Activated T-helper 17 cell treated with anti-CD3 and anti-CD28 coated beads, Interleukin-2, amount 50 U/mL, for 72 hours (primary cell): ENCODE data around the gene TMED8. TPM values are rescaled to one million over a fixed set of nuclear protein-coding genes. Genes with fewer than 3 reads are reported as not detected.

Experiments used
- ATAC-seq: fragments of 150-1000 bp; cut with Tn5 transposase; replicated peaks from 2 replicates; pipeline ENCODE4 v1.10.0; 2021; ENCODE audit warnings: mild to moderate bottlenecking, moderate library complexity
- H3K27ac Mint-ChIP-seq: one replicate; pipeline ENCODE4 v1.8.0; 2022; ENCODE audit warnings: mixed read lengths
- H3K27me3 Mint-ChIP-seq: one replicate; pipeline ENCODE4 v1.8.0; 2022; ENCODE audit warnings: mixed read lengths
- H3K36me3 Mint-ChIP-seq: one replicate; pipeline ENCODE4 v1.8.0; 2022; ENCODE audit warnings: low read depth, mild to moderate bottlenecking, mixed read lengths
- H3K4me1 Mint-ChIP-seq: one replicate; pipeline ENCODE4 v1.8.0; 2022; ENCODE audit warnings: mixed read lengths
- H3K4me3 Mint-ChIP-seq: one replicate; pipeline ENCODE4 v1.8.0; 2022; ENCODE audit warnings: mild to moderate bottlenecking, mixed read lengths
- H3K9me3 Mint-ChIP-seq: one replicate; pipeline ENCODE4 v1.8.0; 2022; ENCODE audit warnings: mixed read lengths
- total RNA-seq, 2 donors: library from RNA; stranded (reverse); gene quantifications; one replicate each; pipeline ENCODE4 v1.2.3, GENCODE V29; 2022

TMED8 gene
- total RNA-seq, 2 donors from 2014 or later = 33.2 to 45.1 TPM

GRCh38 chr14:77306416-77306815, 70.5 kb downstream of the TMED8 start:
- H3K9me3 Mint-ChIP-seq = no peaks in the 10 kb centered on the region
- H3K4me3 Mint-ChIP-seq = no peak overlapping the region
- no peak for ATAC-seq
- peak overlapping the region; percentile 39 for H3K27ac Mint-ChIP-seq
- peaks cover 8% of the 10 kb centered on the region for H3K36me3 Mint-ChIP-seq
- peaks cover 19% of the 10 kb centered on the region for H3K4me1 Mint-ChIP-seq
- H3K27me3 Mint-ChIP-seq = no peaks in the 10 kb centered on the region

DNA sequence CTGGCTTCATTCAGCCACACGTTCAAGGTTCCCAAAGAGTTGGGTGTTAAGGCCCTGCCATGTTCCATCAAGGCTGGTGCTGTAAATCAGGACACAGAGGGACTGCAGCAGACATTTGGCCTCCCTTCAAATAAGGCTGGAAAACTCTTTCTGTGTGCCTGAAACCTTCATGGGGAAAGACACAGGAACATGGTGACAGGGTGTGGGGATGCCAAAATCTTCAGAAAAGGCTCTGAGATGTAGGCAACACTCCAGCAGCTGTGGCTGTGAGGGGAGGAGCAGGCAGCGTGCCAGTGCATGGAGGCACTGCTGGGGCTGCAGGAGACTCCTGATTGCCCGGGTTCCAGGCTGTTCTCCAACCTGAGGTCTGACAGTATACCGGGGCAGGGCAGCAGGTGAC, 71.2 kb downstream of the TMED8 start:
- H3K36me3 Mint-ChIP-seq = peaks cover 8% of the 10 kb centered on the region
- peak overlapping the region; percentile 39 for H3K27ac Mint-ChIP-seq
- peaks cover 19% of the 10 kb centered on the region for H3K4me1 Mint-ChIP-seq
- no peaks in the 10 kb centered on the region for H3K9me3 Mint-ChIP-seq
- ATAC-seq = no peak
- H3K4me3 Mint-ChIP-seq = no peak overlapping the region
- H3K27me3 Mint-ChIP-seq = no peaks in the 10 kb centered on the region

GRCh38 chr14:77303417-77304156, 73.3 kb downstream of the TMED8 start:
- Mint-ChIP-seq H3K27me3 (no peaks in the 10 kb centered on the region), H3K9me3 (no peaks in the 10 kb centered on the region), H3K4me1 (peaks cover 19% of the 10 kb centered on the region), H3K4me3 (peak overlapping the region; percentile 68), H3K36me3 (peaks cover 10% of the 10 kb centered on the region), H3K27ac (peak overlapping the region; percentile 97)
- ATAC-seq = peak; percentile 79

DNA sequence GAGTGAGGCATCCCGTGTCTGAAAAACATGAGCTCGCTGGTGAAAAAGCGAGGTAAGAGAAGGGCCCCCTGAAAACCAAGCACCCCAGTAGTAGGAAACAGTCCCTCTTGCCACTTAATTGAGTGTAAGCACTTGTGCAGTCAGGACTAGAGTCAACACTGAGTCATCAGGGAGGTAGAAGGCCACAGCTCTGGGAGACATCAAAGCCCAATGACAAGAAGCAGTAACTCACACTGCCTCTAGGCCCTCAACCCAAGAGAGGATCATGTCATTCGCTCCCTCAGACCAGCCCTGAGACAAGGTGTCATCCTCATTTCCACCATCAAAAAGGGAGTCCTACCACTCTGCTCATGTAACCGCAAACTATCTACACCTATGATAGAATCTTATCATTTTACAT, 74.0 kb downstream of the TMED8 start:
- H3K36me3 Mint-ChIP-seq = peaks cover 16% of the 10 kb centered on the region

DNA sequence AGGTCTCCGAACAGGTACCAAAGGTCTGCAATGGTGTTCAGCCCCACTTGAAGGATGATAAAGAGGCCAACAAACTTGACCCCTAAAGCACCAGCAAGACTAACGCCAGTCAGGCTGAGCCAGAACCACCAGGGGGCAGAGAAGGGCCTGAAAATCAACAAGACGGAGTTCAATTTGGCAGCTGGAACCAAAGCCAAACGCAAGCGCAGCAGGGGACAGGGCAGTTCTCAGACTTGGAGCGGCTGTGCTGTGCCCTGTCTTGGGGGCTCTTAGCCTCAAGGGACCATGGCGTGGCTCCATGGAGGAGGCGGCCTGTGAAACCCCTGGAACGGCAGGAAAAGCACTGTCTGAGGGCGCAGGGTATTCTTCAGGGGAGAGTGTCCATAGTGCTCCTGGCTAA, 75.8 kb downstream of the TMED8 start:
- no peaks in the 10 kb centered on the region for H3K27me3 Mint-ChIP-seq

More for the DNA sequence above, 74.0 kb downstream of the TMED8 start:
- H3K27ac Mint-ChIP-seq = peak overlapping the region; percentile 97
- peak overlapping the region; percentile 68 for H3K4me3 Mint-ChIP-seq
- peak; percentile 90 for ATAC-seq
- no peaks in the 10 kb centered on the region for H3K27me3 Mint-ChIP-seq
- no peaks in the 10 kb centered on the region for H3K9me3 Mint-ChIP-seq
- peaks cover 19% of the 10 kb centered on the region for H3K4me1 Mint-ChIP-seq

DNA sequence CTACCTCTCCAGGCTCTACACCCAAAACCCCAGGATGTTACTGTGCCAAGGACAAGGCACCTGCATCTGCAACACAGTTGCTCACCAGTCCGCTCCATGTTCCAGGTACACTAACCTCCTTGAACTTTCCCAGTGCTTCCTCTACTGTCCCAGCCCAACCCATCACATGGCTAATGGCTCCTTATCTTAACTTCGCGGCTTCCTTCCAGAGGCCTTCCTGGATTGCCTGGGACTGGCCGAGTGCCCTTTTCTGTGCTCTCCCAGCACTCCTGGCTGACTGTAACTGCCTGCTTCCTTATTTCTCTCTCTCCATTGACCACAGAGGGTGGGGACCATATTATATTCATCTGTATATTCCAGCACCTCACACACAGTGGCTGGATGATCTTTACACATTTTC, 77.1 kb downstream of the TMED8 start:
- Mint-ChIP-seq H3K27me3 (no peaks in the 10 kb centered on the region), H3K36me3 (peaks cover 22% of the 10 kb centered on the region), H3K4me3 (no peak overlapping the region), H3K9me3 (no peaks in the 10 kb centered on the region), H3K27ac (no peak overlapping the region), H3K4me1 (peaks cover 17% of the 10 kb centered on the region)
- no peak for ATAC-seq

More for the DNA sequence above, 75.8 kb downstream of the TMED8 start:
- no peak overlapping the region for H3K27ac Mint-ChIP-seq
- ATAC-seq = no peak
- H3K36me3 Mint-ChIP-seq = peaks cover 22% of the 10 kb centered on the region
- no peaks in the 10 kb centered on the region for H3K9me3 Mint-ChIP-seq
- peaks cover 19% of the 10 kb centered on the region for H3K4me1 Mint-ChIP-seq
- H3K4me3 Mint-ChIP-seq = no peak overlapping the region

DNA sequence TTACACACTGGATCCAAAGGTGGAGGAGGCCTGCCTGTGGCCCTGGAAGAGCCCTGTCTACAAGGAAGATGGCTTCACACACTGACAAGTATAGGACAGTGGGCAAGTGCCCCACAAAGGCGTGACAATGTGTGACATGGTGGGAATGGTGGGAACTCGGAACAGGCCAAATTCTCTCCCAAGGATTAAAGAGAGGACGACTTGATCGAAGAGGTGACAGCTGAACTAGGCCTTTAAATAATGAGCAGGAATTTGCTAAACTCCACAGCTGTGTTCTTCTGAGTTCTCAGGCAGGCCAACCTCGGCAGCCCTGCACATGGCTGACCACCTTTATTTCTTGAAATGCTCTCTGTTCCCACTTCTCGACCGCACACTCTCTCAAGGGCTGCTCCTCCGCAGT, 80.0 kb downstream of the TMED8 start:
- no peaks in the 10 kb centered on the region for H3K4me1 Mint-ChIP-seq
- no peak overlapping the region for H3K4me3 Mint-ChIP-seq
- H3K36me3 Mint-ChIP-seq = peaks cover 14% of the 10 kb centered on the region
- no peak for ATAC-seq
- no peaks in the 10 kb centered on the region for H3K27me3 Mint-ChIP-seq
- no peaks in the 10 kb centered on the region for H3K9me3 Mint-ChIP-seq
- H3K27ac Mint-ChIP-seq = peak overlapping the region; percentile 44

- peaks cover 14% of the 10 kb centered on the region for H3K36me3 Mint-ChIP-seq
- H3K27me3 Mint-ChIP-seq = no peaks in the 10 kb centered on the region
- no peak overlapping the region for H3K4me3 Mint-ChIP-seq
- no peak overlapping the region for H3K27ac Mint-ChIP-seq
- no peak for ATAC-seq
- H3K4me1 Mint-ChIP-seq = no peaks in the 10 kb centered on the region
- no peaks in the 10 kb centered on the region for H3K9me3 Mint-ChIP-seq
Observed at GRCh38 chr14:77296155-77296554, 80.7 kb downstream of the TMED8 start.

- Mint-ChIP-seq H3K36me3 (peaks cover 13% of the 10 kb centered on the region), H3K9me3 (no peaks in the 10 kb centered on the region), H3K4me1 (no peaks in the 10 kb centered on the region), H3K27me3 (no peaks in the 10 kb centered on the region), H3K27ac (no peak overlapping the region), H3K4me3 (no peak overlapping the region)
- no peak for ATAC-seq
Observed at GRCh38 chr14:77290705-77291104, 86.2 kb downstream of the TMED8 start.

GRCh38 chr14:77286576-77286975, 90.3 kb downstream of the TMED8 start:
- no peaks in the 10 kb centered on the region for H3K27me3 Mint-ChIP-seq
- H3K4me3 Mint-ChIP-seq = no peak overlapping the region
- no peak overlapping the region for H3K27ac Mint-ChIP-seq
- ATAC-seq = no peak
- H3K9me3 Mint-ChIP-seq = no peaks in the 10 kb centered on the region
- H3K36me3 Mint-ChIP-seq = peaks cover 39% of the 10 kb centered on the region
- H3K4me1 Mint-ChIP-seq = no peaks in the 10 kb centered on the region

Other genes with a start within 250 kb of the TMED8 start
- not detected for gene ZDHHC22, start 235.3 kb downstream of the TMED8 start, total RNA-seq
- gene TMEM63C, start 195.3 kb downstream of the TMED8 start, total RNA-seq = under 1 TPM; 0.04 to 0.64 TPM
- gene NGB, start 105.9 kb downstream of the TMED8 start, total RNA-seq = not detected
- gene POMT2, start 56.2 kb downstream of the TMED8 start, total RNA-seq = 10 to 100 TPM; 10.9 to 26.0 TPM
- gene GSTZ1, start 56.1 kb downstream of the TMED8 start, total RNA-seq = 10 to 100 TPM; 11.0 to 13.1 TPM
- gene SAMD15, start 285 bp upstream of the TMED8 start, total RNA-seq = under 1 TPM; 0.22 to 0.29 TPM
- gene NOXRED1, start 46.4 kb upstream of the TMED8 start, total RNA-seq = 1 to 10 TPM in 1 of 2 donors, under 1 TPM in 1; 0.89 to 1.0 TPM
- gene VIPAS39, start 80.5 kb upstream of the TMED8 start, total RNA-seq = 10 to 100 TPM; 19.0 to 25.9 TPM
- gene AHSA1, start 81.0 kb upstream of the TMED8 start, total RNA-seq = 100 to 1,000 TPM; 143 to 283 TPM
- gene ISM2, start 121.7 kb upstream of the TMED8 start, total RNA-seq = under 1 TPM in 1 of 2 donors, not detected in 1; 0.21 TPM
- gene SPTLC2, start 239.5 kb upstream of the TMED8 start, total RNA-seq = 10 to 100 TPM; 17.4 to 27.2 TPM